Transverse colon (tissue), 4 donors: ENCODE data around the gene HSPH1. TPM values are rescaled to one million over a fixed set of nuclear protein-coding genes. Genes with fewer than 3 reads are reported as not detected.

Source experiments
- DNase-seq: peaks from one replicate; pipeline ENCODE4 v3.0.0-alpha.2; 2019
- H3K27ac ChIP-seq, 4 donors: fragments of 200-600 bp; sonication (generic); 2 replicates each; pipeline ENCODE4 v1.5.1; 2016 to 2018; ENCODE audit warnings: inconsistent platforms in 4 of 4
- H3K27me3 ChIP-seq: fragments of 200-600 bp; sonication (generic); 2 replicates; pipeline ENCODE4 v1.5.1; 2017; ENCODE audit warnings: inconsistent platforms
- H3K36me3 ChIP-seq, 4 donors: fragments of 200-600 bp; sonication (generic); 2 replicates each; pipeline ENCODE4 v1.5.1; 2017 to 2019; ENCODE audit warnings: inconsistent platforms in 4 of 4
- H3K4me1 ChIP-seq, 4 donors: fragments of 200-600 bp; sonication (generic); 2 replicates each; pipeline ENCODE4 v1.5.1; 2017 to 2020; ENCODE audit warnings: inconsistent platforms in 4 of 4
- H3K4me3 ChIP-seq, 4 donors: fragments of 200-600 bp; sonication (generic); 1 replicate in 1 of 4; 2 replicates in 3 of 4; pipeline versions ENCODE4 v1.5.1 to v1.6.1; 2017 to 2019; ENCODE audit warnings: inconsistent platforms in 4 of 4
- H3K9me3 ChIP-seq, 2 donors: fragments of 200-600 bp; sonication (generic); 2 replicates each; pipeline ENCODE4 v1.5.1; 2017 to 2019; ENCODE audit warnings: inconsistent platforms in 2 of 2
- EP300 ChIP-seq: sonication (generic); formaldehyde crosslinking; IDR thresholded peaks from one replicate; pipeline ENCODE4 v1.6.1; 2017; ENCODE audit warnings: antibody characterized with exemption, low read depth
- POLR2A ChIP-seq: fragments of 450-650 bp; IDR thresholded peaks from one replicate; pipeline ENCODE4 v1.6.1; 2016; ENCODE audit warnings: antibody characterized with exemption, mild to moderate bottlenecking, moderate library complexity
- POLR2AphosphoS5 ChIP-seq, 3 donors: sonication (generic); formaldehyde crosslinking; IDR thresholded peaks; one replicate each; pipeline ENCODE4 v1.6.1; 2016; ENCODE audit warnings: antibody characterized with exemption in 3 of 3
- WGBS, 2 donors: methylation state at CpG; one replicate each; pipeline ENCODE4 v1.1.5; 2018; ENCODE audit warnings: low coverage in 1 of 2; 5-methylcytosine and 5-hydroxymethylcytosine counted together
- in situ Hi-C, 4 donors: fragments of 200-750 bp; cut with MboI; loops; one replicate each; pipeline versions ENCODE4 v1.15.0 to v1.15.1; 2017; ENCODE audit warnings: low sequenced_read_pairs in 3 of 4, low pct_ligation_motif_present in 1 of 4, low pct_unique_long_range_greater_than_20kb in 1 of 4
- intact Hi-C: fragments of 100-400 bp; cut with DNase I; formaldehyde crosslinking; loops from one replicate; pipeline ENCODE4 v1.15.1; 2023; ENCODE audit warnings: low total_unique reads
- total RNA-seq, 4 donors: library from RNA; depleted of rRNA; stranded (reverse); fragments of >200 nt; gene quantifications; one replicate each; pipeline ENCODE4 v1.1.0, GENCODE V29; 2016
- TF ChIP-seq, protein P1 (sequence below), 5 experiments: fragments of 200-600 bp in 3 of 5; fragments of 450-650 bp in 2 of 5; sonication (generic) in 3 of 5; IDR thresholded peaks; 1 replicate in 2 of 5; 2 replicates in 3 of 5; pipeline ENCODE4 v1.5.1; 2016 to 2017; ENCODE audit warnings: antibody characterized with exemption in 5 of 5, inconsistent platforms in 3 of 5, mild to moderate bottlenecking in 2 of 5, moderate library complexity in 1 of 5

The HSPH1 gene
- total RNA-seq = 10 to 100 TPM; 16.1 to 58.3 (median 30.7) TPM

DNA sequence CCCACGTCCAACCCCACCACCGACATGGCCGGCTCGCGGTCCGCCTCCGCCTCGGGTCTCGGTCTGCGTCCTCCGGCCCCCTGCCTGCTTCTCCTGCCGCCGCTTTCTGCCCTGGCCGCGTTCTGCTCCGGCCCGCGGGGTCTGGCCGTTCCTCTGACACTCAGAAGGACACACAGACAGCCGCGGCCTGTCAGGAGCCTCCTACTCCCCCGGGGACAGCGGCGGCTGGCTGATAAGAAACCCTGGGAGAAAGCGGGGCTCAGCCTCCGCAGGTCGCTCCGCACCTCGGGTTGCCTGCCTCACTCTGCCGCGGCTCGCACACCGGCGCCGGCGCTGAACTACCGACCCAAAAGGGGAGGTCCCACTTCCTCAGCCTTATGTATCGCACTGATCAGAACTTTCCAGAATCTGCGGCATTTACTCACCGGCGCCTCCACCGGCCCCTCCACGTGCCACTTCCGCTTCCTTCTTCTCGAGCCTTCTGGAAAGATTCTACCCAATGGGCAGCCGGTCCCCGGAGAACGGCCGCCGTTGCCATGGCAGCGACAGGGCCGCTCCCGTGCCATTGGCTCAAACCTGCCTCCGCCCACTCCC lies at the start of gene HSPH1:
Gene HSPH1 (minus strand): TSS at position 348 of the 594 bp plus-strand sequence. CDS start 322 bp downstream, at position 26.
- intact Hi-C loops = loop anchor here (2.0 kb wide), 1 partner anchor 39 kb away; no protein-coding TSS in a partner anchor
- in situ Hi-C loops = no loop called here
- Histone ChIP-seq H3K4me3 (peak within 1 kb of the TSS; percentile 65 to 90 (median 82)), H3K9me3 (no peaks in the 10 kb centered on the region), H3K27ac (peak within 1 kb of the TSS; percentile 89 to 99 (median 92)), H3K4me1 (peaks cover 8 to 26% (median 14%) of the 10 kb centered on the region in 4 donors), H3K36me3 (no peaks in the 10 kb centered on the region), H3K27me3 (no peaks in the 10 kb centered on the region)
- TF ChIP-seq POLR2AphosphoS5 (IDR thresholded peaks at IDR 0.05) (peak; percentile 87 to 92 (median 90)), EP300 (peak; percentile 14), POLR2A (peak; percentile 84)
- TF ChIP-seq, protein P1, sequence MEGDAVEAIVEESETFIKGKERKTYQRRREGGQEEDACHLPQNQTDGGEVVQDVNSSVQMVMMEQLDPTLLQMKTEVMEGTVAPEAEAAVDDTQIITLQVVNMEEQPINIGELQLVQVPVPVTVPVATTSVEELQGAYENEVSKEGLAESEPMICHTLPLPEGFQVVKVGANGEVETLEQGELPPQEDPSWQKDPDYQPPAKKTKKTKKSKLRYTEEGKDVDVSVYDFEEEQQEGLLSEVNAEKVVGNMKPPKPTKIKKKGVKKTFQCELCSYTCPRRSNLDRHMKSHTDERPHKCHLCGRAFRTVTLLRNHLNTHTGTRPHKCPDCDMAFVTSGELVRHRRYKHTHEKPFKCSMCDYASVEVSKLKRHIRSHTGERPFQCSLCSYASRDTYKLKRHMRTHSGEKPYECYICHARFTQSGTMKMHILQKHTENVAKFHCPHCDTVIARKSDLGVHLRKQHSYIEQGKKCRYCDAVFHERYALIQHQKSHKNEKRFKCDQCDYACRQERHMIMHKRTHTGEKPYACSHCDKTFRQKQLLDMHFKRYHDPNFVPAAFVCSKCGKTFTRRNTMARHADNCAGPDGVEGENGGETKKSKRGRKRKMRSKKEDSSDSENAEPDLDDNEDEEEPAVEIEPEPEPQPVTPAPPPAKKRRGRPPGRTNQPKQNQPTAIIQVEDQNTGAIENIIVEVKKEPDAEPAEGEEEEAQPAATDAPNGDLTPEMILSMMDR (IDR thresholded peaks at IDR 0.05) = peak in 2 of 5 experiments; percentile 15 to 34
- 1% methylated on average over 47 of the region's 54 CpGs; no CpG with 5 or more reads in 1 of the 2 donors for WGBS, 2 donors
- DNase-seq = peak; percentile 99

DNA sequence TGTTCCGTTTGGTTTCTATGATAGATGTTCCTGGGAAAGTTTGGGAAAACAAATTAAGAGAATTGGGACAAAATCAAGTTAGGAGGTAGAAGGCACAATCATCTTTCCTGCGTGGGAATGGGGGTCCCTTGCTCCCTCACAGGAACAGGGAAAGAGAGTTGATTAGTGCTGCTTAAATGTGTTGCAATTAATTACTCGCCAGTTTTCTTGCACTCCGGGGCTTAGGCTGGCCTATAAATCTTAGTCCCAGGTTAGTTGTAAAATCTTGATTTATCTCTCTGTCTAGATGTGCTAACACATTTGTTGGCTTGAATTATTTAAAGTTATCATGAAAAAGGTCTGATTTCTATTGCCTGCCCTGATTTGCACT lies 48.1 kb upstream of the HSPH1 start:
- DNase-seq = no peak
- no peak overlapping the region for H3K4me3 ChIP-seq
- no peaks in the 10 kb centered on the region for H3K27me3 ChIP-seq
- peaks cover 6 to 26% (median 12%) of the 10 kb centered on the region in 4 donors for H3K4me1 ChIP-seq
- 38 to 41% methylated on average over 4 of the region's 4 CpGs for WGBS, 2 donors
- in situ Hi-C loops (no loop called here), intact Hi-C loops (no loop called here)
- TF ChIP-seq, protein P1 (IDR thresholded peaks at IDR 0.05) = no peak
- TF ChIP-seq POLR2AphosphoS5 (IDR thresholded peaks at IDR 0.05) (no peak), POLR2A (no peak), EP300 (no peak)
- no peaks in the 10 kb centered on the region for H3K9me3 ChIP-seq
- H3K36me3 ChIP-seq = no peaks in the 10 kb centered on the region
- H3K27ac ChIP-seq = peak overlapping the region; percentile 19 to 70 (median 34)

GRCh38 chr13:31209172-31209840 lies 47.6 kb upstream of the HSPH1 start:
- no peaks in the 10 kb centered on the region for H3K9me3 ChIP-seq
- no peaks in the 10 kb centered on the region for H3K36me3 ChIP-seq
- H3K4me3 ChIP-seq = no peak overlapping the region
- 44 to 45% methylated on average over 1 to 8 of the region's 8 CpGs for WGBS, 2 donors
- intact Hi-C loops = no loop called here
- H3K27ac ChIP-seq = peak overlapping the region; percentile 19 to 70 (median 34)
- H3K27me3 ChIP-seq = no peaks in the 10 kb centered on the region
- TF ChIP-seq POLR2AphosphoS5 (IDR thresholded peaks at IDR 0.05) = no peak
- no peak for TF ChIP-seq EP300
- TF ChIP-seq POLR2A = no peak
- TF ChIP-seq, protein P1 (IDR thresholded peaks at IDR 0.05) = no peak
- peak; percentile 11 for DNase-seq
- peaks cover 6 to 26% (median 12%) of the 10 kb centered on the region in 4 donors for H3K4me1 ChIP-seq
- in situ Hi-C loops = no loop called here

DNA sequence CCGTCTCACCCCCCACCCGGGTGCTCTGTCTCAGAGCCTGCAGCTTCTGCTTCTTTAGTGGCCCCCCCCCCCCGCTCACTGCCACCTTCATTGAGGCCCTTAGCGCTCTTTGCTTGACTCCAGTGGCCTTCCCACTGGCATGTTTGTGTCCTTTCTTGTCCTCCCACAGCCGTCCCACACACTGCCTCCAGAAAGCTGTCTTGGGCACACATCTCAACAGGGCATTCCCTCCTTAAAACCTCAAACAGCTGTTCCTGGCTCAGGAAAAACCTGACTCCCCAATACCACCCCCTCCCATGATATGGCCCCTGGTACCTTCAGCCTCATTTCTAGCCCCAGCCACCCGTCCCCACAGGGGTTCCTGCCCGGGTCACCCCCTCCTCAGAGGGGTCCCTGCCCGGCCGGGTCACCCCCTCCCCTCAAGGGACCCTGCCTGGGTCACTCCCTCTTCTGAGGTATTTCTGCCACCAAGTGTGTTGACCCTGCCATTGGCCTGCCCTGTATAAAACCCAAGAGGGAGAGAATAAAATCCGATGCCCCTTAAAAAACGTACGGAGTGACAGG lies 46.9 kb upstream of the HSPH1 start:
- WGBS, 2 donors = 71 to 80% methylated on average over 3 to 12 of the region's 12 CpGs
- no peak for TF ChIP-seq POLR2AphosphoS5 (IDR thresholded peaks at IDR 0.05)
- TF ChIP-seq, protein P1 (IDR thresholded peaks at IDR 0.05) = no peak
- TF ChIP-seq POLR2A = no peak
- no peak for TF ChIP-seq EP300

More for the DNA sequence above, 46.9 kb upstream of the HSPH1 start:
- H3K27me3 ChIP-seq = no peaks in the 10 kb centered on the region
- H3K4me3 ChIP-seq = no peak overlapping the region
- in situ Hi-C loops = no loop called here
- no peaks in the 10 kb centered on the region for H3K9me3 ChIP-seq
- no peak for DNase-seq
- peak overlapping the region in 3 of 4 donors; percentile 19 to 70 (median 43) for H3K27ac ChIP-seq
- H3K4me1 ChIP-seq = peaks cover 6 to 26% (median 12%) of the 10 kb centered on the region in 4 donors
- intact Hi-C loops = no loop called here
- H3K36me3 ChIP-seq = no peaks in the 10 kb centered on the region
